Testis (tissue), 2 donors: ENCODE measurements around the gene DAB2IP.

ENCODE experiments used
- CTCF ChIP-seq, 3 experiments: fragments of 450-650 bp in 2 of 3; fragments of 200-600 bp in 1 of 3; sonication (generic) in 1 of 3; IDR thresholded peaks; one replicate each; pipeline ENCODE4 v1.5.1; 2016 to 2019; ENCODE audit warnings: antibody characterized with exemption in 3 of 3, mild to moderate bottlenecking in 2 of 3, moderate library complexity in 1 of 3
- POLR2A ChIP-seq: fragments of 450-650 bp; IDR thresholded peaks from one replicate; pipeline ENCODE4 v1.6.1; 2017; ENCODE audit warnings: antibody characterized with exemption, mild to moderate bottlenecking, moderate library complexity

- TF ChIP-seq CTCF (IDR thresholded peaks at IDR 0.05), result no peak
- TF ChIP-seq POLR2A, result no peak
Observed at GRCh38 chr9:121833061-121833460, 181.6 kb downstream of the DAB2IP start.
